Neural progenitor cell (in vitro differentiated cells): ENCODE measurements around the gene NHLRC4. TPM values are rescaled to one million over a fixed set of nuclear protein-coding genes. Genes with fewer than 3 reads are reported as not detected.

Experiments
- DNase-seq: peaks from one replicate; pipeline ENCODE4 v3.0.0-alpha.2; 2016; ENCODE audit warnings: low spot score
- H2AFZ ChIP-seq: fragments of 200-600 bp; sonication (generic); replicated peaks from 2 replicates; pipeline ENCODE4 v1.6.1; 2016; ENCODE audit warnings: antibody characterized with exemption
- H3F3A ChIP-seq: fragments of 200-600 bp; sonication (generic); 2 replicates; pipeline ENCODE4 v1.6.1; 2016; ENCODE audit warnings: antibody characterized with exemption, low read depth
- H3K27ac ChIP-seq: fragments of 200-600 bp; sonication (generic); 2 replicates; pipeline ENCODE4 v1.5.1; 2016; ENCODE audit warnings: mild to moderate bottlenecking
- H3K27me3 ChIP-seq: fragments of 200-600 bp; sonication (generic); 2 replicates; pipeline ENCODE4 v1.6.1; 2016; ENCODE audit warnings: mild to moderate bottlenecking, moderate library complexity
- H3K36me3 ChIP-seq: fragments of 200-600 bp; sonication (generic); 2 replicates; pipeline ENCODE4 v1.5.1; 2016
- H3K4me1 ChIP-seq: fragments of 200-600 bp; sonication (generic); 2 replicates; pipeline ENCODE4 v1.6.1; 2016; ENCODE audit warnings: mixed run types
- H3K4me2 ChIP-seq: fragments of 200-600 bp; sonication (generic); 2 replicates; pipeline ENCODE4 v1.6.1; 2016
- H3K4me3 ChIP-seq: fragments of 200-600 bp; sonication (generic); 2 replicates; pipeline ENCODE4 v1.5.1; 2016
- H3K79me2 ChIP-seq: fragments of 200-600 bp; sonication (generic); 2 replicates; pipeline ENCODE4 v1.6.1; 2016; ENCODE audit warnings: low read depth
- H3K9ac ChIP-seq: fragments of 200-600 bp; sonication (generic); 2 replicates; pipeline ENCODE4 v1.6.1; 2016
- H3K9me3 ChIP-seq: fragments of 200-600 bp; sonication (generic); 2 replicates; pipeline ENCODE4 v1.5.1; 2016; ENCODE audit warnings: low read depth
- H4K20me1 ChIP-seq: fragments of 200-600 bp; sonication (generic); 2 replicates; pipeline ENCODE4 v1.6.1; 2016; ENCODE audit warnings: low read depth
- H3K27ac Mint-ChIP-seq: 3 replicates; pipeline ENCODE4 v1.8.0; 2021; ENCODE audit warnings: mixed read lengths
- H3K27me3 Mint-ChIP-seq: 2 replicates; pipeline ENCODE4 v1.8.0; 2022; ENCODE audit warnings: low read depth, mild to moderate bottlenecking, inconsistent platforms, moderate library complexity, mixed read lengths; ENCODE audit not compliant: insufficient read depth
- H3K36me3 Mint-ChIP-seq: 3 replicates; pipeline ENCODE4 v1.8.0; 2021; ENCODE audit warnings: mixed read lengths
- H3K4me1 Mint-ChIP-seq: 3 replicates; pipeline ENCODE4 v1.8.0; 2021; ENCODE audit warnings: mixed read lengths
- H3K4me3 Mint-ChIP-seq: 3 replicates; pipeline ENCODE4 v1.8.0; 2021; ENCODE audit warnings: mild to moderate bottlenecking, moderate library complexity, mixed read lengths
- H3K9me3 Mint-ChIP-seq: 3 replicates; pipeline ENCODE4 v1.8.0; 2020; ENCODE audit warnings: mixed read lengths
- EZH2 ChIP-seq: fragments of 200-600 bp; sonication (generic); IDR thresholded peaks from 2 replicates; pipeline ENCODE4 v1.6.1; 2017; ENCODE audit warnings: antibody characterized with exemption, mild to moderate bottlenecking, moderate library complexity
- EZH2phosphoT487 ChIP-seq: fragments of 200-600 bp; sonication (generic); IDR thresholded peaks from 2 replicates; pipeline ENCODE4 v1.6.1; 2017; ENCODE audit warnings: antibody characterized with exemption
- total RNA-seq: library from RNA; depleted of rRNA; stranded (reverse); fragments of >200 nt; gene quantifications from 2 replicates; pipeline ENCODE4 v1.2.3, GENCODE V29; 2015; ENCODE audit warnings: low replicate concordance
- TF ChIP-seq, protein P1 (sequence below): fragments of 200-600 bp; sonication (generic); IDR thresholded peaks from 2 replicates; pipeline ENCODE4 v1.5.1; 2017; ENCODE audit warnings: antibody characterized with exemption, mild to moderate bottlenecking

NHLRC4 gene
- total RNA-seq, 1 donor from 2014 or later: not detected

DNA sequence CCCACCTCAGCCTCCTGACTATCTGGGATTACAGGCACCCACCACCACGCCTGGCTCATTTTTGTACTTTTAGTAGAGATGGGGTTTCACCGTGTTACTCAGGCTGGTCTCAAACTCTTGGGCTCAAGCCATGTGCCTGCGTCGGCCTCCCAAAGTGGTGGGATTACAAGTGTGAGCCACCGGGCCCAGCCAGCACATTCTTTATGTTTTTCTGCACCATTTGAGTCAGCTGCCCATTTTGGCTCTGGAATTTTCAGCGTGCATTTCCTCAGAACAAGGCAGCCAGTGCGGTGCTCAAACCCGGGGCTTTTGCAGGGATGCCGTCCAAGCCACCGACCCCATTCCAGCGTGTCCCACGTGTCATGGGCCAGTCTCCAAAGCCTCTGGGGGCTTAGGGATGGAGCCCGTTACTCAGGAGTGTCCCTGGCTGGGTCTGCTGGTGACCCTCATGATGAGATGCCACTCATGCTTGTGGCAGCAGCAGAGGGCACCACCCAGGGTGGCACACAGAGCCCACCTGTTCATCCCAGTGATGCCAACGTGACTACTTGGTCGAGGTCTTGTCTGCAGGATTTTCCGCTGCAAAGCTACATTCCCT is 19.3 kb downstream of the NHLRC4 start:
- peaks cover 2% of the 10 kb centered on the region for H3K36me3 Mint-ChIP-seq
- Histone ChIP-seq H3K4me3 (no peak overlapping the region), H4K20me1 (peaks cover 59% of the 10 kb centered on the region), H3K27me3 (peaks cover 44% of the 10 kb centered on the region), H3K36me3 (no peaks in the 10 kb centered on the region), H3K4me1 (peaks cover 6% of the 10 kb centered on the region), H3K9ac (no peak overlapping the region), H2AFZ (no peak overlapping the region), H3K4me2 (no peak overlapping the region), H3K27ac (no peak overlapping the region), H3K79me2 (peaks cover 18% of the 10 kb centered on the region), H3K9me3 (no peaks in the 10 kb centered on the region), H3F3A (peaks cover 30% of the 10 kb centered on the region)
- H3K9me3 Mint-ChIP-seq: no peaks in the 10 kb centered on the region
- peak overlapping the region; percentile 67 for H3K4me3 Mint-ChIP-seq
- no peak overlapping the region for H3K27ac Mint-ChIP-seq
- H3K27me3 Mint-ChIP-seq: peaks cover 12% of the 10 kb centered on the region
- no peak for DNase-seq
- H3K4me1 Mint-ChIP-seq: peaks cover 21% of the 10 kb centered on the region
- TF ChIP-seq, protein P1, sequence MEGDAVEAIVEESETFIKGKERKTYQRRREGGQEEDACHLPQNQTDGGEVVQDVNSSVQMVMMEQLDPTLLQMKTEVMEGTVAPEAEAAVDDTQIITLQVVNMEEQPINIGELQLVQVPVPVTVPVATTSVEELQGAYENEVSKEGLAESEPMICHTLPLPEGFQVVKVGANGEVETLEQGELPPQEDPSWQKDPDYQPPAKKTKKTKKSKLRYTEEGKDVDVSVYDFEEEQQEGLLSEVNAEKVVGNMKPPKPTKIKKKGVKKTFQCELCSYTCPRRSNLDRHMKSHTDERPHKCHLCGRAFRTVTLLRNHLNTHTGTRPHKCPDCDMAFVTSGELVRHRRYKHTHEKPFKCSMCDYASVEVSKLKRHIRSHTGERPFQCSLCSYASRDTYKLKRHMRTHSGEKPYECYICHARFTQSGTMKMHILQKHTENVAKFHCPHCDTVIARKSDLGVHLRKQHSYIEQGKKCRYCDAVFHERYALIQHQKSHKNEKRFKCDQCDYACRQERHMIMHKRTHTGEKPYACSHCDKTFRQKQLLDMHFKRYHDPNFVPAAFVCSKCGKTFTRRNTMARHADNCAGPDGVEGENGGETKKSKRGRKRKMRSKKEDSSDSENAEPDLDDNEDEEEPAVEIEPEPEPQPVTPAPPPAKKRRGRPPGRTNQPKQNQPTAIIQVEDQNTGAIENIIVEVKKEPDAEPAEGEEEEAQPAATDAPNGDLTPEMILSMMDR: no peak
- no peak for TF ChIP-seq EZH2phosphoT487
- no peak for TF ChIP-seq EZH2

DNA sequence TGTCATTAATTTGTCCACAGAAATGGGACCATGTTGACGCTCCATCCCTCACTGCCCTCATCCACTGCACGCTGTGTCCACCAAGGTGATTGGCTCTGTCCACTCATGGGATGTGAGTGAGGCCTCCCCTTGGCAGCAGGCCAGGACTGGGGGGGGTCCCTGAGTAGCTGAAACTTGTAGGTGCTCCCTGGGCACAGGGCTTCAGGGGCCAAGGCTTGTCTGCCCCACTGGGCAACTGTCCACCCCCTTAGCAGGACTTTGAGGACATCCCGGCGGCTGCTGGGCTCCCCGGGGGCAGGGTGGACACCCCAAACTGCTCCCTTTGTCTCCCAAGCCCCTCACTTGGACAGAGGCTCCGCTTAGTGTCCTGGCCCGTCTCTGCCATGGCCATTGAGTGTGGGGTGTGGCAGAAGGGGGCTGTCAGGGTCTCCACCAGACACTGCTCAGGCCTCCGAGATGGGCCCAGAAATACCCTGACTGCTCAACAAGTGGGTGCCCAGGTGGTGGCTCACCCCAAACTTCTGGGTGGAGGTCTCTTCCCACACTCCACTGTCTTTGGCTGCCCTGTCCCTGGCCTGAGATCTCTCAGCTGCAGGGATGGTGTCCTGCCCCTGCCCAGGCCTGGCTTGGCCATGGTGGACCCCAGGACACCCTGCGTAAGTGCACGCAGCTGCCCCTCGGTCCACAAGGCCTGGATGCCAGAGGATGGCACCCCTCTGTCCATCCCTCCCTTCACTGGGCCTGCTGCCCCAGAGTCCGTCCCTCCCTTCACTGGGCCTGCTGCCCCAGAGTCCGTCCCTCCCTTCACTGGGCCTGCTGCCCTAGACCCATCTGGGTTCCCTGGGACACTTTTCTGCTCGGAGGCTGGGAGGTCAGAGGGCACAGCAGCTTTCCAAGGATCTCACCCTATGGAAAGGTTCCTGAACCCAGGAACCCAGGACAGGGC is 20.1 kb downstream of the NHLRC4 start:
- Histone ChIP-seq H2AFZ (no peak overlapping the region), H3K36me3 (no peaks in the 10 kb centered on the region), H3K27me3 (peaks cover 51% of the 10 kb centered on the region), H3K9ac (no peak overlapping the region), H4K20me1 (peaks cover 67% of the 10 kb centered on the region), H3K4me3 (no peak overlapping the region), H3K79me2 (peaks cover 26% of the 10 kb centered on the region), H3F3A (peaks cover 30% of the 10 kb centered on the region), H3K4me2 (no peak overlapping the region), H3K4me1 (peaks cover 6% of the 10 kb centered on the region), H3K9me3 (no peaks in the 10 kb centered on the region), H3K27ac (no peak overlapping the region)
- H3K27me3 Mint-ChIP-seq: peaks cover 15% of the 10 kb centered on the region
- H3K36me3 Mint-ChIP-seq: peaks cover 2% of the 10 kb centered on the region
- H3K27ac Mint-ChIP-seq: no peak overlapping the region
- TF ChIP-seq EZH2: no peak
- no peak for TF ChIP-seq EZH2phosphoT487
- TF ChIP-seq, protein P1: no peak
- no peaks in the 10 kb centered on the region for H3K9me3 Mint-ChIP-seq
- DNase-seq: no peak
- H3K4me3 Mint-ChIP-seq: peak overlapping the region; percentile 97
- H3K4me1 Mint-ChIP-seq: peaks cover 22% of the 10 kb centered on the region

DNA sequence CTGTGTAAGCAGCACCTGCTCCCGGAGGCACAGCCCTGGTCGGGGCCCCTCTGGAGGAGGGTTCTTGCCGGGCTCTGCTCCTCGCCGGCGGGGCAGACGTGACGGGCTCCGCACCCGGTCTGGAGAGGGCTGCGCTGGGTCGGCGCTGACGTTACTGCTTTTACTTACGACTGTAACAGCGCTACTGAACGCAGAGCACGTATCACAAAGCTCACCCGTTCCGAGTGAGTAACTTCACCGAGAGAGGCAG is 21.8 kb downstream of the NHLRC4 start:
- H3K27ac Mint-ChIP-seq: peak overlapping the region; percentile 74
- H3K4me1 Mint-ChIP-seq: peaks cover 28% of the 10 kb centered on the region
- peaks cover 6% of the 10 kb centered on the region for H3K4me1 ChIP-seq
- peak overlapping the region; percentile 99 for H2AFZ ChIP-seq
- H3K4me3 ChIP-seq: peak overlapping the region; percentile 94
- no peaks in the 10 kb centered on the region for H3K9me3 ChIP-seq
- TF ChIP-seq, protein P1: no peak
- no peak for TF ChIP-seq EZH2
- peaks cover 47% of the 10 kb centered on the region for H3K27me3 ChIP-seq
- H3K9ac ChIP-seq: peak overlapping the region; percentile 78
- peak overlapping the region; percentile 92 for H3K27ac ChIP-seq
- H3K79me2 ChIP-seq: peaks cover 32% of the 10 kb centered on the region
- peaks cover 23% of the 10 kb centered on the region for H3F3A ChIP-seq
- peaks cover 74% of the 10 kb centered on the region for H4K20me1 ChIP-seq
- no peaks in the 10 kb centered on the region for H3K9me3 Mint-ChIP-seq
- peak overlapping the region; percentile 97 for H3K4me3 Mint-ChIP-seq
- H3K36me3 Mint-ChIP-seq: peaks cover 2% of the 10 kb centered on the region
- peaks cover 15% of the 10 kb centered on the region for H3K27me3 Mint-ChIP-seq
- no peaks in the 10 kb centered on the region for H3K36me3 ChIP-seq
- DNase-seq: peak; percentile 81
- peak overlapping the region; percentile 94 for H3K4me2 ChIP-seq
